Mucosa of descending colon (tissue), 3 donors: ENCODE data around the gene WIPF3. TPM values are rescaled to one million over a fixed set of nuclear protein-coding genes. Genes with fewer than 3 reads are reported as not detected.

Experiments
- ATAC-seq: fragments of 200-7000 bp; cut with Tn5 transposase; one replicate; pipeline ENCODE4 v1.9.1; 2020; ENCODE audit warnings: mild to moderate bottlenecking, moderate library complexity
- DNase-seq, 3 donors: peaks; one replicate each; pipeline ENCODE4 v3.0.0-alpha.2; 2020
- H3K36me3 ChIP-seq: fragments of 200-600 bp; one replicate; pipeline ENCODE4 v1.8.0; 2021; ENCODE audit warnings: low read depth, mild to moderate bottlenecking
- H3K4me1 ChIP-seq: fragments of 200-600 bp; one replicate; pipeline ENCODE4 v1.8.0; 2021; ENCODE audit warnings: low read depth, mild to moderate bottlenecking
- H3K4me3 ChIP-seq: fragments of 200-600 bp; one replicate; pipeline ENCODE4 v1.8.0; 2021; ENCODE audit warnings: mild to moderate bottlenecking
- H3K9me3 ChIP-seq: fragments of 200-600 bp; one replicate; pipeline ENCODE4 v1.8.0; 2021; ENCODE audit warnings: mild to moderate bottlenecking
- CTCF ChIP-seq: fragments of 200-600 bp; IDR thresholded peaks from one replicate; pipeline ENCODE4 v1.8.0; 2022; ENCODE audit warnings: antibody characterized with exemption, mild to moderate bottlenecking
- intact Hi-C, 2 donors: fragments of 100-400 bp; cut with DNase I in 1 of 2; cut with micrococcal nuclease in 1 of 2; formaldehyde crosslinking; loops; one replicate each; pipeline versions ENCODE4 v1.11.0 to v1.11.1; 2022; cut with DNase I, micrococcal nuclease
- total RNA-seq, 3 donors: library from RNA; stranded (reverse); fragmentation: NEBNext Ultra II Directional in 2 of 3; extraction: Animal tissue kit (Norgen Biotek cat#: 25700) in 2 of 3; gene quantifications; one replicate each; pipeline versions ENCODE4 v1.2.1 to v1.2.4, GENCODE V29; 2021 to 2023
- donor health status: DM: no; HTN: no; CAD: no; lungs with moderate emphysema.
- donor health status: DM: no; HTN: no; CAD: no.
- donor health status: DM: no; HTN: yes; CAD: no.

The WIPF3 gene
- total RNA-seq, 3 donors from 2014 or later: 0.89 to 2.2 (median 1.2) TPM

- Histone ChIP-seq H3K9me3 (no peaks in the 10 kb centered on the region), H3K4me3 (no peak overlapping the region), H3K36me3 (no peaks in the 10 kb centered on the region), H3K4me1 (peaks cover 9% of the 10 kb centered on the region)
- TF ChIP-seq CTCF: no peak
- intact Hi-C loops: no loop called here
- no peak for DNase-seq
- ATAC-seq: no peak
Measured at GRCh38 chr7:29794959-29795629, 11.2 kb upstream of the WIPF3 start.

GRCh38 chr7:29795696-29796580, 10.4 kb upstream of the WIPF3 start:
- Histone ChIP-seq H3K36me3 (no peaks in the 10 kb centered on the region), H3K4me3 (no peak overlapping the region), H3K4me1 (peaks cover 9% of the 10 kb centered on the region), H3K9me3 (no peaks in the 10 kb centered on the region)
- DNase-seq: no peak
- intact Hi-C loops: no loop called here
- no peak for ATAC-seq
- TF ChIP-seq CTCF: no peak

- no peak overlapping the region for H3K4me3 ChIP-seq
- TF ChIP-seq CTCF: no peak
- peaks cover 9% of the 10 kb centered on the region for H3K4me1 ChIP-seq
- peak; percentile 76 for ATAC-seq
- intact Hi-C loops: no loop called here
- no peaks in the 10 kb centered on the region for H3K36me3 ChIP-seq
- no peaks in the 10 kb centered on the region for H3K9me3 ChIP-seq
- DNase-seq: peak in 2 of 3 donors; percentile 24 to 27
Measured at GRCh38 chr7:29797112-29797944, 9.0 kb upstream of the WIPF3 start.

- ATAC-seq (no peak), DNase-seq (no peak)
- Histone ChIP-seq H3K9me3 (no peaks in the 10 kb centered on the region), H3K4me3 (no peak overlapping the region), H3K4me1 (peaks cover 9% of the 10 kb centered on the region), H3K36me3 (no peaks in the 10 kb centered on the region)
- intact Hi-C loops: no loop called here
- no peak for TF ChIP-seq CTCF
Measured at GRCh38 chr7:29798422-29798821, 7.9 kb upstream of the WIPF3 start.

GRCh38 chr7:29801929-29802328, 4.4 kb upstream of the WIPF3 start:
- intact Hi-C loops: no loop called here
- no peak for TF ChIP-seq CTCF
- Histone ChIP-seq H3K4me1 (peaks cover 9% of the 10 kb centered on the region), H3K4me3 (no peak overlapping the region), H3K36me3 (no peaks in the 10 kb centered on the region), H3K9me3 (no peaks in the 10 kb centered on the region)
- ATAC-seq (no peak), DNase-seq (no peak)
